Ascending aorta (tissue), 2 donors: ENCODE measurements around the gene ASAP2. TPM values are rescaled to one million over a fixed set of nuclear protein-coding genes. Genes with fewer than 3 reads are reported as not detected.

Experiments used
- DNase-seq, 2 donors: peaks; one replicate each; pipeline ENCODE4 v3.0.0-alpha.2; 2019; ENCODE audit warnings: low spot score in 2 of 2
- H3K27ac ChIP-seq, 2 donors: fragments of 200-600 bp; sonication (generic); one replicate each; pipeline ENCODE4 v1.5.1; 2016 to 2017; ENCODE audit warnings: mild to moderate bottlenecking in 1 of 2
- H3K27me3 ChIP-seq: fragments of 200-600 bp; sonication (generic); one replicate; pipeline ENCODE4 v1.5.1; 2017
- H3K36me3 ChIP-seq, 2 donors: fragments of 200-600 bp; sonication (generic); one replicate each; pipeline ENCODE4 v1.5.1; 2016
- H3K4me1 ChIP-seq, 2 donors: fragments of 200-600 bp; sonication (generic); one replicate each; pipeline ENCODE4 v1.5.1; 2016 to 2017; ENCODE audit warnings: mild to moderate bottlenecking in 1 of 2
- H3K4me3 ChIP-seq, 2 donors: fragments of 200-600 bp; sonication (generic); one replicate each; pipeline ENCODE4 v1.5.1; 2016 to 2017; ENCODE audit warnings: mild to moderate bottlenecking in 1 of 2
- H3K9me3 ChIP-seq, 2 donors: fragments of 200-600 bp; sonication (generic); one replicate each; pipeline ENCODE4 v1.5.1; 2016
- CTCF ChIP-seq, 3 experiments: fragments of 200-600 bp in 2 of 3; fragments of 450-650 bp in 1 of 3; sonication (generic) in 2 of 3; IDR thresholded peaks; one replicate each; pipeline ENCODE4 v1.5.1; 2016 to 2019; ENCODE audit warnings: antibody characterized with exemption in 3 of 3, mild to moderate bottlenecking in 1 of 3, moderate library complexity in 1 of 3
- intact Hi-C: fragments of 100-400 bp; cut with DNase I; formaldehyde crosslinking; loops from one replicate; pipeline ENCODE4 v1.15.1; 2023
- total RNA-seq: library from RNA; depleted of rRNA; stranded (reverse); fragments of >200 nt; gene quantifications from one replicate; pipeline ENCODE4 v1.1.0, GENCODE V29; 2016

ASAP2 gene
- total RNA-seq, 1 donor from 2014 or later, result 56.9 TPM

DNA sequence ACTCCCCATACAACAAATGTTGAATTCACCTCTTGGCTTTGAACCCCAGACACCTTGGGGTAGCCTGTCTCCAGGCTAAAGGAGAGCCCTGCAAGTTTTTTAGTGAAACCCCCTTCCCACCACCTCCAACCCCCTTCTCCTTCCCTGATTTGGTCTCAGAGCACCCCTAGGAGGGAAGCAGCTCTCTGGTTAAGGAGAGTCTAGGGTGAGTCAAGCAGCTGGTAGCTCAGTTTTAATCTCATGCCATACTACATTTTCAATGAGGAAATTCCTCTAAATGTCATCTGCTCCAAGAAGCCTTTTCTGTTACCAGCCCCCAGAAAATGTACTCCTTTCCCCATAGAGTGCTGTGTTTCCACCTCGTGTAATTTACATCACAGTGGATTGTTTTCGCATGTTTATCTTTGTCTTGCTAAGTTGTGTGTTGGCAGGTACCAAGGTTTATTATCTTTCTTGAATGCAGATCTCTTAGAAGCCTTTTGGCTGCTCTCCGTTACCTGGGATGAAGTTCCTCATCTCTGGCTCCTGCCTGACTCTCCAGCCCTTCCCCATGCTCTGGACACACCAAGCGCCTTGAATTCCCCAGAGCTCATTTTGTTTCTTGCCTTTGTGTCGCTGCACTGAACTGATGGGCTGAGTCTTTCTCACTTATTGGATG lies 82.2 kb downstream of the ASAP2 start:
- DNase-seq, result peak in 1 of 2 donors; percentile 41
- TF ChIP-seq CTCF (IDR thresholded peaks at IDR 0.05), result no peak
- H3K4me3 ChIP-seq, result no peak overlapping the region
- H3K36me3 ChIP-seq, result no peaks in the 10 kb centered on the region
- peaks cover 9 to 43% of the 10 kb centered on the region in 2 donors for H3K4me1 ChIP-seq
- no peaks in the 10 kb centered on the region for H3K9me3 ChIP-seq
- intact Hi-C loops, result loop anchor here (5.0 kb wide), 2 partner anchors 37 to 82 kb away; partner anchors contain the start of gene ASAP2
- no peaks in the 10 kb centered on the region for H3K27me3 ChIP-seq
- peak overlapping the region; percentile 74 to 76 for H3K27ac ChIP-seq

DNA sequence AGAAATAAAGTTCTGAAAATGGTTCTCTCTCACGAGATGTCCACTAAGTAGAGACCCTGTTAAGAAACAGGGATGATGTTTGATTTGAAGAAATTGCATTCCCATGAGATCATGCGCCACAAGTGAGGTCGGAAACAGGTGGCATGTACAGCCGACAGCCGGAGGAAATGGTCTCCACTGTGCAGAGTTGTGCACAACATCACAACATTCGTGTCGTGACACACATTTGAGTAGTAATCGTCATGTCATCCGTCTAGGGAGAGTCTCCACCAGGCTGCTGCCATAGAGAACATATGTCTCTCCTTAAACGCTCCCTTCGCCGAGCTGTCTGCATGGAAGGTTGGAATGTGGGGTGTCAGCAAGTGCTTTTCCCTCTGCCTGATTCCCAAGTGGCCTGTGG lies 84.7 kb downstream of the ASAP2 start:
- no peaks in the 10 kb centered on the region for H3K36me3 ChIP-seq
- H3K27me3 ChIP-seq, result no peaks in the 10 kb centered on the region
- H3K4me3 ChIP-seq, result no peak overlapping the region
- H3K27ac ChIP-seq, result no peak overlapping the region
- H3K9me3 ChIP-seq, result no peaks in the 10 kb centered on the region
- H3K4me1 ChIP-seq, result peaks cover 9 to 29% of the 10 kb centered on the region in 2 donors
- intact Hi-C loops, result no loop called here
- TF ChIP-seq CTCF (IDR thresholded peaks at IDR 0.05), result no peak
- no peak for DNase-seq

GRCh38 chr2:9291866-9292265 lies 85.3 kb downstream of the ASAP2 start:
- H3K4me3 ChIP-seq, result no peak overlapping the region

GRCh38 chr2:9292426-9292825 lies 85.8 kb downstream of the ASAP2 start:
- Histone ChIP-seq H3K4me3 (no peak overlapping the region), H3K27ac (no peak overlapping the region), H3K9me3 (no peaks in the 10 kb centered on the region), H3K4me1 (peaks cover 7 to 24% of the 10 kb centered on the region in 2 donors), H3K36me3 (no peaks in the 10 kb centered on the region), H3K27me3 (no peaks in the 10 kb centered on the region)
- no peak for TF ChIP-seq CTCF (IDR thresholded peaks at IDR 0.05)
- intact Hi-C loops, result no loop called here
- no peak for DNase-seq

More at GRCh38 chr2:9291866-9292265, 85.3 kb downstream of the ASAP2 start:
- no peaks in the 10 kb centered on the region for H3K27me3 ChIP-seq
- no peak for DNase-seq
- no peaks in the 10 kb centered on the region for H3K36me3 ChIP-seq
- TF ChIP-seq CTCF (IDR thresholded peaks at IDR 0.05), result no peak
- no peaks in the 10 kb centered on the region for H3K9me3 ChIP-seq
- no peak overlapping the region for H3K27ac ChIP-seq
- H3K4me1 ChIP-seq, result peaks cover 9 to 26% of the 10 kb centered on the region in 2 donors
- intact Hi-C loops, result no loop called here

GRCh38 chr2:9294764-9295163 lies 88.2 kb downstream of the ASAP2 start:
- no peaks in the 10 kb centered on the region for H3K9me3 ChIP-seq
- no peaks in the 10 kb centered on the region for H3K27me3 ChIP-seq
- intact Hi-C loops, result no loop called here
- H3K36me3 ChIP-seq, result peaks cover 0 to under 1% of the 10 kb centered on the region in 2 donors
- H3K27ac ChIP-seq, result no peak overlapping the region
- TF ChIP-seq CTCF (IDR thresholded peaks at IDR 0.05), result no peak
- H3K4me1 ChIP-seq, result peaks cover 3 to 20% of the 10 kb centered on the region in 2 donors
- DNase-seq, result no peak
- H3K4me3 ChIP-seq, result no peak overlapping the region
